GM19023 (cell line): ENCODE data around the gene PIGZ.
A peak's percentile ranks its signal among the peaks of the same experiment; 100 is the strongest.

Source experiments
- ATAC-seq: cut with Tn5 transposase; IDR thresholded peaks from one replicate; pipeline ENCODE4 v1.9.1; 2021; ENCODE audit warnings: mild to moderate bottlenecking, moderate library complexity; ENCODE audit not compliant: unreplicated experiment

Gene PIGZ

GRCh38 chr3:197001972-197002700 lies 33.5 kb upstream of the PIGZ start:
- ATAC-seq = peak; percentile 4

- no peak for ATAC-seq
Measured at GRCh38 chr3:197001106-197001971, 32.7 kb upstream of the PIGZ start.

- ATAC-seq = no peak
Measured at GRCh38 chr3:197000211-197000610, 31.6 kb upstream of the PIGZ start.

- ATAC-seq = no peak
Measured at GRCh38 chr3:196998966-196999760, 30.5 kb upstream of the PIGZ start.

GRCh38 chr3:196997311-196997710 lies 28.7 kb upstream of the PIGZ start:
- ATAC-seq = no peak

GRCh38 chr3:196996454-196997265 lies 28.0 kb upstream of the PIGZ start:
- ATAC-seq = no peak

- no peak for ATAC-seq
Measured at GRCh38 chr3:196995646-196996355, 27.2 kb upstream of the PIGZ start.

GRCh38 chr3:196995027-196995426 lies 26.4 kb upstream of the PIGZ start:
- ATAC-seq = no peak

GRCh38 chr3:196994056-196994455 lies 25.4 kb upstream of the PIGZ start:
- no peak for ATAC-seq

GRCh38 chr3:196992461-196993065 lies 23.9 kb upstream of the PIGZ start:
- no peak for ATAC-seq

- ATAC-seq = no peak
Measured at GRCh38 chr3:196991581-196992460, 23.2 kb upstream of the PIGZ start.

- ATAC-seq = no peak
Measured at GRCh38 chr3:196990601-196991007, 22.0 kb upstream of the PIGZ start.

- ATAC-seq = no peak
Measured at GRCh38 chr3:196989721-196990262, 21.2 kb upstream of the PIGZ start.

- ATAC-seq = no peak
Measured at GRCh38 chr3:196988241-196989029, 19.8 kb upstream of the PIGZ start.

GRCh38 chr3:196987022-196987421 lies 18.4 kb upstream of the PIGZ start:
- no peak for ATAC-seq

- no peak for ATAC-seq
Measured at GRCh38 chr3:196985954-196986885, 17.6 kb upstream of the PIGZ start.
